Endodermal cell (in vitro differentiated cells): ENCODE data around the gene CELF2. TPM values are rescaled to one million over a fixed set of nuclear protein-coding genes. Genes with fewer than 3 reads are reported as not detected.

Experiments used
- DNase-seq: peaks from one replicate; pipeline ENCODE4 v3.0.0-alpha.2; 2017
- H3K27ac ChIP-seq: 2 replicates; pipeline ENCODE4 v1.5.1; 2013; ENCODE audit warnings: mild to moderate bottlenecking, low read depth, low read length, moderate library complexity
- H3K27me3 ChIP-seq: 2 replicates; pipeline ENCODE4 v1.6.1; 2013; ENCODE audit warnings: mild to moderate bottlenecking, low read length, moderate library complexity; ENCODE audit not compliant: insufficient read depth, control insufficient read depth, poor library complexity, severe bottlenecking
- H3K36me3 ChIP-seq: 2 replicates; pipeline ENCODE4 v1.7.0; 2013; ENCODE audit warnings: mild to moderate bottlenecking, low read length, moderate library complexity; ENCODE audit not compliant: control insufficient read depth, insufficient read depth
- H3K4me1 ChIP-seq: one replicate; pipeline ENCODE4 v1.7.0; 2013; ENCODE audit warnings: low read length; ENCODE audit not compliant: control insufficient read depth, insufficient read depth
- H3K4me3 ChIP-seq: 2 replicates; pipeline ENCODE4 v1.5.1; 2013; ENCODE audit warnings: mild to moderate bottlenecking, low read length, moderate library complexity
- H3K9ac ChIP-seq: 2 replicates; pipeline ENCODE4 v1.6.1; 2013; ENCODE audit warnings: mild to moderate bottlenecking, low read length, moderate library complexity; ENCODE audit not compliant: poor library complexity, severe bottlenecking; ENCODE audit errors: extremely low read depth
- H3K9me3 ChIP-seq: 2 replicates; pipeline ENCODE4 v1.6.1; 2013; ENCODE audit warnings: mild to moderate bottlenecking, low read length, moderate library complexity; ENCODE audit not compliant: control insufficient read depth
- H3K27ac Mint-ChIP-seq: 2 replicates; pipeline ENCODE4 v1.8.0; 2020; ENCODE audit warnings: mixed read lengths
- H3K27me3 Mint-ChIP-seq: 2 replicates; pipeline ENCODE4 v1.8.0; 2021; ENCODE audit warnings: mild to moderate bottlenecking, mixed read lengths; ENCODE audit not compliant: insufficient read depth
- H3K36me3 Mint-ChIP-seq: 2 replicates; pipeline ENCODE4 v1.8.0; 2020; ENCODE audit warnings: low read depth, mixed read lengths
- H3K4me1 Mint-ChIP-seq: 2 replicates; pipeline ENCODE4 v1.8.0; 2020; ENCODE audit warnings: mixed read lengths
- H3K4me3 Mint-ChIP-seq: 2 replicates; pipeline ENCODE4 v1.8.0; 2020; ENCODE audit warnings: mild to moderate bottlenecking, moderate library complexity, mixed read lengths
- H3K9me3 Mint-ChIP-seq: 2 replicates; pipeline ENCODE4 v1.8.0; 2020; ENCODE audit warnings: mild to moderate bottlenecking, mixed read lengths
- CTCF ChIP-seq: fragments of 200-600 bp; sonication (generic); conservative IDR thresholded peaks from 2 replicates; pipeline ENCODE4 v1.5.0; 2021; ENCODE audit warnings: antibody characterized with exemption, mild to moderate bottlenecking
- WGBS, 2 experiments: methylation state at CpG; one replicate each; pipeline versions ENCODE4 v1.1.5 to v1.1.7; 2013; ENCODE audit warnings: missing lambda C conversion rate in 2 of 2, mixed read lengths in 1 of 2; ENCODE audit not compliant: insufficient coverage in 1 of 2, insufficient read length in 1 of 2; 5-methylcytosine and 5-hydroxymethylcytosine counted together
- total RNA-seq, 2 donors: library from RNA; stranded (reverse); fragmentation: NEBNext Ultra II Directional in 1 of 2; extraction: Animal tissue kit (Norgen Biotek cat#: 25700) in 1 of 2; gene quantifications; 2 replicates in 1 of 2; 3 replicates in 1 of 2; pipeline ENCODE4 v1.2.1, GENCODE V29; 2021

Gene CELF2
- total RNA-seq, 2 donors from 2014 or later: 79.9 to 96.1 TPM

GRCh38 chr10:11208908-11209829 lies 191.5 kb downstream of the CELF2 start:
- H3K4me1 Mint-ChIP-seq: peaks cover 30% of the 10 kb centered on the region
- Histone ChIP-seq H3K27me3 (no peaks in the 10 kb centered on the region), H3K9ac (no peak overlapping the region), H3K4me3 (no peak overlapping the region), H3K9me3 (no peaks in the 10 kb centered on the region), H3K27ac (no peak overlapping the region), H3K4me1 (no peaks in the 10 kb centered on the region), H3K36me3 (peaks cover 38% of the 10 kb centered on the region)
- no peak for TF ChIP-seq CTCF
- H3K27me3 Mint-ChIP-seq: no peaks in the 10 kb centered on the region
- H3K27ac Mint-ChIP-seq: peak overlapping the region; percentile 67
- H3K36me3 Mint-ChIP-seq: peaks cover 41% of the 10 kb centered on the region
- no peak overlapping the region for H3K4me3 Mint-ChIP-seq
- no peaks in the 10 kb centered on the region for H3K9me3 Mint-ChIP-seq
- no peak for DNase-seq
- WGBS, 2 experiments: 93 to 99% methylated on average over 9 to 13 of the region's 13 CpGs

DNA sequence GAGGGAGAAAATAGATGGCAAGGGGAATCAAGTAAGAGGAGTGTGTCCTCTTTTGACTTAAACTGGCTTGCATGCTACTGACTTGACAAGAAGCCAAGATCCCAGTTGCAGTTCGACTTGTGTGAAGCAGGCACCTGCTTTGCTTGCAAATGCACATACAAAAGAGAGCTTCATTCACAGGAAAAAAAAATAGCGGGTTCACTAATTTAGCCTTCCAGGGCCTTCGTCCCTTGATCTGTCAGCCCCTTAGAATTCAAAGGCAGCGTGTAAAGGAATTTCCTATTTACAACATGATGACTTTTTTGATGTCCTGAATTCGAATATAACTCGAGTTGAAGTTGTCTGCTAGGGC lies 192.1 kb downstream of the CELF2 start:
- H3K9me3 ChIP-seq: no peaks in the 10 kb centered on the region
- Mint-ChIP-seq H3K4me1 (peaks cover 25% of the 10 kb centered on the region), H3K4me3 (no peak overlapping the region), H3K27me3 (no peaks in the 10 kb centered on the region), H3K9me3 (no peaks in the 10 kb centered on the region), H3K27ac (no peak overlapping the region), H3K36me3 (peaks cover 36% of the 10 kb centered on the region)
- H3K4me1 ChIP-seq: no peaks in the 10 kb centered on the region
- H3K36me3 ChIP-seq: peaks cover 33% of the 10 kb centered on the region
- no peaks in the 10 kb centered on the region for H3K27me3 ChIP-seq
- no peak overlapping the region for H3K4me3 ChIP-seq
- TF ChIP-seq CTCF: no peak
- H3K27ac ChIP-seq: no peak overlapping the region
- WGBS, 2 experiments: 75 to 88% methylated on average over 2 to 6 of the region's 6 CpGs
- H3K9ac ChIP-seq: no peak overlapping the region
- peak; percentile 29 for DNase-seq

DNA sequence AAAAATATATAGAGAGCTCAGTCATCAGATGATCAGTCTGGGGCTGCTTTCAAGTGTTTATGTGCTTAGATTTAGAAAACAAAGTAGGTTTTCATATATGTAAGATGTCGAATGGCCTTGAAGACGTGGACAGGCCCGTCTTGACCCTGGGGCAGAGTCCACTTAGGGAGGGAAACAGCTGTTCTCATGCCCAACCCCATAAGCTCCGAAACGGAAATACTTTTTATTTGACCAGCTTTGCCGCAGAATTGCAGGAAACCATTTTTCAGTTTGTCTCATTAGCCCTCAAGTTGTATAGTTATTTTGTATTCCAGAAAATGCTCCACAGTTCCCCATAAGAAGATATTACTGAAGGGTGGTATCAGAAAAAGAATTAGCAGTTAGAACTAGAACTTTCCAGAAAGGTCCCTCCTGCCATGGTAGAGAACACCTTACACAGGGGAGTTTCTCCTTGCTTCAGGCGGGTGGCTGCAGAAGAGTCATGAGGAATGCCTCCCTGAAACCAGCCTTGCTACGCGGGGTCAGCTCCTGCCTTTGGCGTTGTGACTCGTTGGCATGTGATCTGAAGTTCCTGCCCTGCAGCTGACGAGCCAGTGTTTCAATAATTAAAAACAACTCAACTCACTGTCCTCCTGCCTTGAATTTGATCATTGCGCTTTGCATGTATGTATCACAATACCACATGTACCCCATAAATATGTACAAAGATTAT lies 192.7 kb downstream of the CELF2 start:
- peak; percentile 21 for DNase-seq

More for the DNA sequence above, 192.7 kb downstream of the CELF2 start:
- Histone ChIP-seq H3K9ac (no peak overlapping the region), H3K27ac (no peak overlapping the region), H3K36me3 (peaks cover 27% of the 10 kb centered on the region), H3K4me3 (no peak overlapping the region), H3K9me3 (no peaks in the 10 kb centered on the region), H3K27me3 (no peaks in the 10 kb centered on the region), H3K4me1 (no peaks in the 10 kb centered on the region)
- peaks cover 23% of the 10 kb centered on the region for H3K4me1 Mint-ChIP-seq
- H3K9me3 Mint-ChIP-seq: no peaks in the 10 kb centered on the region
- TF ChIP-seq CTCF: no peak
- peaks cover 34% of the 10 kb centered on the region for H3K36me3 Mint-ChIP-seq
- H3K4me3 Mint-ChIP-seq: no peak overlapping the region
- no peaks in the 10 kb centered on the region for H3K27me3 Mint-ChIP-seq
- H3K27ac Mint-ChIP-seq: peak overlapping the region; percentile 85
- WGBS, 2 experiments: 87 to 93% methylated on average over 8 to 13 of the region's 13 CpGs
